Chondrocyte (in vitro differentiated cells): Measurements from ENCODE around the gene RPGRIP1. TPM values are rescaled to one million over a fixed set of nuclear protein-coding genes. Genes with fewer than 3 reads are reported as not detected.

ENCODE experiments used
- DNase-seq: peaks from one replicate; pipeline ENCODE4 v3.0.0; 2021; ENCODE audit warnings: mixed read lengths, low spot score
- H3K27ac Mint-ChIP-seq: one replicate; pipeline ENCODE4 v1.8.0; 2021; ENCODE audit warnings: mild to moderate bottlenecking, moderate library complexity, mixed read lengths; ENCODE audit not compliant: unreplicated experiment
- H3K27me3 Mint-ChIP-seq: 2 replicates; pipeline ENCODE4 v1.8.0; 2021; ENCODE audit warnings: low read depth, mixed read lengths
- H3K36me3 Mint-ChIP-seq: 2 replicates; pipeline ENCODE4 v1.8.0; 2021; ENCODE audit warnings: low read depth, mixed read lengths
- H3K4me1 Mint-ChIP-seq: 2 replicates; pipeline ENCODE4 v1.8.0; 2021; ENCODE audit warnings: low read depth, mild to moderate bottlenecking, mixed read lengths
- H3K4me3 Mint-ChIP-seq: one replicate; pipeline ENCODE4 v1.8.0; 2021; ENCODE audit warnings: mild to moderate bottlenecking, moderate library complexity, mixed read lengths; ENCODE audit not compliant: unreplicated experiment
- H3K9me3 Mint-ChIP-seq: 2 replicates; pipeline ENCODE4 v1.8.0; 2021; ENCODE audit warnings: low read depth, mixed read lengths
- total RNA-seq: library from RNA; stranded (reverse); gene quantifications from 3 replicates; pipeline ENCODE4 v1.2.1, GENCODE V29; 2021
- TF ChIP-seq, protein P1 (sequence below): fragments of 200-600 bp; sonication (generic); IDR thresholded peaks from 2 replicates; pipeline ENCODE4 v1.5.0; 2021; ENCODE audit warnings: antibody characterized with exemption, mild to moderate bottlenecking, moderate library complexity

Gene RPGRIP1
- total RNA-seq, 1 donor from 2014 or later = not detected

GRCh38 chr14:21308479-21309237 is 28.8 kb downstream of the RPGRIP1 start:
- Mint-ChIP-seq H3K4me1 (peaks cover 10% of the 10 kb centered on the region), H3K9me3 (no peaks in the 10 kb centered on the region), H3K27ac (peak overlapping the region; percentile 42), H3K4me3 (peak overlapping the region; percentile 65), H3K27me3 (peaks cover 19% of the 10 kb centered on the region), H3K36me3 (no peaks in the 10 kb centered on the region)
- no peak for DNase-seq
- TF ChIP-seq, protein P1, sequence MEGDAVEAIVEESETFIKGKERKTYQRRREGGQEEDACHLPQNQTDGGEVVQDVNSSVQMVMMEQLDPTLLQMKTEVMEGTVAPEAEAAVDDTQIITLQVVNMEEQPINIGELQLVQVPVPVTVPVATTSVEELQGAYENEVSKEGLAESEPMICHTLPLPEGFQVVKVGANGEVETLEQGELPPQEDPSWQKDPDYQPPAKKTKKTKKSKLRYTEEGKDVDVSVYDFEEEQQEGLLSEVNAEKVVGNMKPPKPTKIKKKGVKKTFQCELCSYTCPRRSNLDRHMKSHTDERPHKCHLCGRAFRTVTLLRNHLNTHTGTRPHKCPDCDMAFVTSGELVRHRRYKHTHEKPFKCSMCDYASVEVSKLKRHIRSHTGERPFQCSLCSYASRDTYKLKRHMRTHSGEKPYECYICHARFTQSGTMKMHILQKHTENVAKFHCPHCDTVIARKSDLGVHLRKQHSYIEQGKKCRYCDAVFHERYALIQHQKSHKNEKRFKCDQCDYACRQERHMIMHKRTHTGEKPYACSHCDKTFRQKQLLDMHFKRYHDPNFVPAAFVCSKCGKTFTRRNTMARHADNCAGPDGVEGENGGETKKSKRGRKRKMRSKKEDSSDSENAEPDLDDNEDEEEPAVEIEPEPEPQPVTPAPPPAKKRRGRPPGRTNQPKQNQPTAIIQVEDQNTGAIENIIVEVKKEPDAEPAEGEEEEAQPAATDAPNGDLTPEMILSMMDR = no peak

- Mint-ChIP-seq H3K27ac (no peak overlapping the region), H3K27me3 (peaks cover 19% of the 10 kb centered on the region), H3K9me3 (no peaks in the 10 kb centered on the region), H3K4me1 (peaks cover 10% of the 10 kb centered on the region), H3K36me3 (no peaks in the 10 kb centered on the region), H3K4me3 (peak overlapping the region; percentile 65)
- TF ChIP-seq, protein P1 = no peak
- no peak for DNase-seq
Measured at GRCh38 chr14:21309238-21309636, 29.4 kb downstream of the RPGRIP1 start.

- no peaks in the 10 kb centered on the region for H3K9me3 Mint-ChIP-seq
- H3K4me3 Mint-ChIP-seq = no peak overlapping the region
- no peak overlapping the region for H3K27ac Mint-ChIP-seq
- TF ChIP-seq, protein P1 = no peak
- peaks cover 16% of the 10 kb centered on the region for H3K27me3 Mint-ChIP-seq
- H3K36me3 Mint-ChIP-seq = no peaks in the 10 kb centered on the region
- peaks cover 10% of the 10 kb centered on the region for H3K4me1 Mint-ChIP-seq
- no peak for DNase-seq
Measured at GRCh38 chr14:21309956-21310355, 30.1 kb downstream of the RPGRIP1 start.

- TF ChIP-seq, protein P1 = no peak
- H3K36me3 Mint-ChIP-seq = no peaks in the 10 kb centered on the region
- peaks cover 14% of the 10 kb centered on the region for H3K27me3 Mint-ChIP-seq
- no peak overlapping the region for H3K4me3 Mint-ChIP-seq
- peaks cover 10% of the 10 kb centered on the region for H3K4me1 Mint-ChIP-seq
- no peak for DNase-seq
- H3K27ac Mint-ChIP-seq = no peak overlapping the region
- no peaks in the 10 kb centered on the region for H3K9me3 Mint-ChIP-seq
Measured at GRCh38 chr14:21311614-21312013, 31.7 kb downstream of the RPGRIP1 start.

GRCh38 chr14:21313512-21313911 is 33.6 kb downstream of the RPGRIP1 start:
- DNase-seq = no peak
- peaks cover 5% of the 10 kb centered on the region for H3K4me1 Mint-ChIP-seq
- no peak overlapping the region for H3K4me3 Mint-ChIP-seq
- peaks cover 25% of the 10 kb centered on the region for H3K27me3 Mint-ChIP-seq
- H3K9me3 Mint-ChIP-seq = no peaks in the 10 kb centered on the region
- TF ChIP-seq, protein P1 = no peak
- H3K36me3 Mint-ChIP-seq = no peaks in the 10 kb centered on the region
- H3K27ac Mint-ChIP-seq = no peak overlapping the region
